ENCODE data around the gene PRODH.
A peak's percentile ranks its signal among the peaks of the same experiment; 100 is the strongest.

The PRODH gene

DNA sequence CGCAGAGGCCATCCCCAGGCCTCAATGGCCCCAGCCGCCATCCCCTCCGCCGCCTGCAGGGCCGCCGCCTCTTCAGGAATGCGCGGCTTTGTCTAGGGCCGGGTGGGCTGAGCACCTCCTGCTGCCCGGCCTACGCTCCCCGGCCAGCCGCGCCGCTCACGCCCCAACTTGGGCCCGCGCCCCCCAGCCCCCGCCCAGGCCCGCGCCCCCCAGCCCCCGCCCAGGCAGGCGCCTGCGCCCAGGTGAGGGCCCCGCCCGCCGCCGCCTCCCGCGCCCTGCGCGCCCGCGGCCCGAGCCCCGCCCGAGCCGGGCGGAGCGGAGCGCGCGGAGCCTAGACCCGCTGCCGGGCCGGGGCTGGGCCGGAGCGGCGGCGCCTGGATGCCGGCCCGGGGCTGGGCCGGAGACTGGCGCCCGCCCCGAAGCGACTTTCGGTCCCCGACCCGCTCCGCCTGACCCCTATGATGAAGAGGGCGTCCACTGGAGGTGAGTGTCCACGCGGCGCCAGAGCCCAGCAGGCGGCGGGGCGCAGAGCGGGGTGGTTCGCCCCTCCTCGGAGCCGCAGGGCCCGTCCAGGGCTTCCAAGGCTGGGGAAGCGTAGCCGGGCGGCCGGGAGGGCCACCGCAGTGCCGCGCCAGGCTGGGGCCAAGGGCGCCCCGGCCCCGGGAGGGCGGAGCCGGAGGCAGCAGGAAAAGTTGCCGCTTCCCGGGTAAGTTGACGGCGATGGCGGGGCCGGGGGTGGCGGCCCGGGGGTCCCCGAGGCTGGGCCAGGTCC is 34.3 kb upstream of the PRODH start:
- TF ChIP-seq, protein P1, sequence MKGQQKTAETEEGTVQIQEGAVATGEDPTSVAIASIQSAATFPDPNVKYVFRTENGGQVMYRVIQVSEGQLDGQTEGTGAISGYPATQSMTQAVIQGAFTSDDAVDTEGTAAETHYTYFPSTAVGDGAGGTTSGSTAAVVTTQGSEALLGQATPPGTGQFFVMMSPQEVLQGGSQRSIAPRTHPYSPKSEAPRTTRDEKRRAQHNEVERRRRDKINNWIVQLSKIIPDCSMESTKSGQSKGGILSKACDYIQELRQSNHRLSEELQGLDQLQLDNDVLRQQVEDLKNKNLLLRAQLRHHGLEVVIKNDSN (IDR thresholded peaks at IDR 0.05) = no peak
- TF ChIP-seq YY1 (IDR thresholded peaks at IDR 0.05; ENCODE audit: low read depth) = no peak
- 0 out of 2 replicates have a peak, but pooled peaks have one; percentile 10 for TF ChIP-seq ZBTB7A (IDR thresholded peaks at IDR 0.05; ENCODE audit: low read depth)
- TF ChIP-seq RAD21 (IDR thresholded peaks at IDR 0.05; ENCODE audit: low read depth) = no peak
- TF ChIP-seq TCF12 (IDR thresholded peaks at IDR 0.05; ENCODE audit: low read depth) = no peak
- TF ChIP-seq TEAD4 (IDR thresholded peaks at IDR 0.05) = no peak

DNA sequence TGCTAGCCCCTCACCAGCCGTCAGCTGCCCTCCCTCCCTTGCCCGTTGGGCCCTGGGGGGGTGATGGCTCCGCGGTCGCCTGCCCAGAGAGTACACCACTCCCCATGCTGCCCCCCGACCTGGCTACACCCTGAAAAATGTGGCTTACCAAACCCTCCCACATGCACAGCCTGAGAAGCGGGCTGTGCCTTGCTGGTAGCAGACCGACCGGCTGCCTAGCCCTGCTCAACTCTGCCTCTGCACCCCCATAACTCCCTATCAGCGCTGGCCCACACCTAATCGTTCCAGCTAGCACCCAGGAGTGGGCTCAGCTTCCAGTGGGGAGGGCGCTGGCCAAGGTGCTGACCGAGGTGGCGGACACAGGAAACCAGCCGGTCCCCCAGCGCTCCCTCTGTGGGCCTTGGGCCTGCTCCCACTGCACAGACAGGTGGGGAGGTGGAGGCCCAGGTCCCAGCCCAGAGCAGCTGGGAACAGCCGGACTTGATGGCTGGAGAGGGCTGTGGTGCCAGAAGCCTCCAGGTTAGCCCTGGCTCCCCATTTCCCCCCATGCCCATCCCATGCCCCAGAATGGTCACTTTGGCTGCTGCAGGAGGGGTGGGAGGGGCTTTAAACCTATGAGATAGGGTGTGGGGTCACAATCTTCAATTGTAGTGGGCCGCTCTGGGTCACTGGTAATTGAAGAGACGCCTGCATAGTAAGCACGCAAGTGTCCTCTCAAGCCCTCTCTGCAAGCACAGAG is 32.1 kb upstream of the PRODH start:
- TF ChIP-seq YY1 (IDR thresholded peaks at IDR 0.05; ENCODE audit: low read depth) = no peak
- TF ChIP-seq, protein P2, sequence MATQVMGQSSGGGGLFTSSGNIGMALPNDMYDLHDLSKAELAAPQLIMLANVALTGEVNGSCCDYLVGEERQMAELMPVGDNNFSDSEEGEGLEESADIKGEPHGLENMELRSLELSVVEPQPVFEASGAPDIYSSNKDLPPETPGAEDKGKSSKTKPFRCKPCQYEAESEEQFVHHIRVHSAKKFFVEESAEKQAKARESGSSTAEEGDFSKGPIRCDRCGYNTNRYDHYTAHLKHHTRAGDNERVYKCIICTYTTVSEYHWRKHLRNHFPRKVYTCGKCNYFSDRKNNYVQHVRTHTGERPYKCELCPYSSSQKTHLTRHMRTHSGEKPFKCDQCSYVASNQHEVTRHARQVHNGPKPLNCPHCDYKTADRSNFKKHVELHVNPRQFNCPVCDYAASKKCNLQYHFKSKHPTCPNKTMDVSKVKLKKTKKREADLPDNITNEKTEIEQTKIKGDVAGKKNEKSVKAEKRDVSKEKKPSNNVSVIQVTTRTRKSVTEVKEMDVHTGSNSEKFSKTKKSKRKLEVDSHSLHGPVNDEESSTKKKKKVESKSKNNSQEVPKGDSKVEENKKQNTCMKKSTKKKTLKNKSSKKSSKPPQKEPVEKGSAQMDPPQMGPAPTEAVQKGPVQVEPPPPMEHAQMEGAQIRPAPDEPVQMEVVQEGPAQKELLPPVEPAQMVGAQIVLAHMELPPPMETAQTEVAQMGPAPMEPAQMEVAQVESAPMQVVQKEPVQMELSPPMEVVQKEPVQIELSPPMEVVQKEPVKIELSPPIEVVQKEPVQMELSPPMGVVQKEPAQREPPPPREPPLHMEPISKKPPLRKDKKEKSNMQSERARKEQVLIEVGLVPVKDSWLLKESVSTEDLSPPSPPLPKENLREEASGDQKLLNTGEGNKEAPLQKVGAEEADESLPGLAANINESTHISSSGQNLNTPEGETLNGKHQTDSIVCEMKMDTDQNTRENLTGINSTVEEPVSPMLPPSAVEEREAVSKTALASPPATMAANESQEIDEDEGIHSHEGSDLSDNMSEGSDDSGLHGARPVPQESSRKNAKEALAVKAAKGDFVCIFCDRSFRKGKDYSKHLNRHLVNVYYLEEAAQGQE (IDR thresholded peaks at IDR 0.05; ENCODE audit: low read depth) = peak; percentile 97

DNA sequence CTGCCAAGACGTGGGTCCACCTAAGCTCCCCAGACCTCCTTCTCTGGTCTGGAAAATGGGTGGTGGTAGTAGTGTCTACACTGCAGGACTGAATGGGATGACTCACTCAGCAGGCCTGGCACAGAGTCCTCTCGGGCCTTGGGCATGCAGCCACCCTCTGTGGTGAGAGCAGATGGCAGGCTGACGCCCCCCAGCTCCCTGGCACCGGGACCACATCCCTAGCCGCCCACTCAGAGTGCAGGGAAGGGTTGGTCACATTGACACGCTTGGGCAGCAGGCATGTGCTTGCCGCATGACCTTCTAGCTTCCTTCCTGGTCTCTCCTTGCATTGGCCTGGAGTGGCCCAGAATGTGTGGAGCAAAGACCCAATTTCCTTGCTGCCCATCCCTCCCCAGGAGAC is 30.7 kb upstream of the PRODH start:
- TF ChIP-seq TCF12 (IDR thresholded peaks at IDR 0.05; ENCODE audit: low read depth) (no peak), EGR1 (IDR thresholded peaks at IDR 0.05) (no peak)

DNA sequence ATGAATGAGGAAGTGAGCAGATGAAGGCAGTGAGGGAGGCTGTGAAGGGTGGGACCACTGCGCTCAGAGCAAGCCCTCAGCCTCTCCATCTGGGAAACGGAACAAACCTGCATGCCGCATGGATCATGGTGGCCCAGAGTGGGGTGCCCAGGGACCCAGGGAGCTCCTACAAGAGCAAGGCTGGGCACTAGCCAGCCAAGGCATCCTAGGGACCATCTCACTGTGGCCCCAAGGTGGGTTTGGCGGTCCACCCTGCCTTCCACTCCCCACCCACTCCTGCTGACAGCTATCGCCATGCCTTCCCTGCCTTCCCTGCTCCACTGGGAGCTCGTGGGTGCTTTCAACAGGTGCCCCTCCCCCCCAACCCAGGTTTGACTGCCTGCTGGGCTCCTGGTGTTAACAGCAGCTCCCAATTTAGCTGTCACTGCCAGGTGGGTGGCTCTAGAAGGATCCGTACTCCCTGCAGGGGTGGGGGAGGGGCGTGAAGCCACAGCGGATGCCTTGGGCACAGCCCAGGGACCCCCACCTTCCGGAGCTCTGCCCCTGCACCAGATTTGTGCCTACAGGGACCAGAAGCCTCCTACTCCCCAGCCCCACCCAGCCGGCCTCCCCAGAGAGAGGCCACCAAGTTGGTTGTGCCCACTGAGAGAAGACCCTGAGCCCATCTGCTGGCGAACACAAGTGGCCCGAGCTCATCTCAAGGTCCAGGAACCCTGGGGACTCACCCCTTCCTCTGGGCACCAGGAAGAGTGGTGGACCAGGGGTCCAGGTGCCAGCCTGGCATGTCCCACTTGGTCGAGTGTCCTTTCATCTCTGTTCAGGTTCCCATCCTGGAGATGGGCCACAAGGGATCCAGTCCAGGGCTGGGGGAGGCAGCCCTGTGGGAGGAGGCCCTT is 29.7 kb upstream of the PRODH start:
- TF ChIP-seq CEBPB (IDR thresholded peaks at IDR 0.05) (no peak), RAD21 (IDR thresholded peaks at IDR 0.05; ENCODE audit: low read depth) (no peak), CREB1 (IDR thresholded peaks at IDR 0.05; ENCODE audit: low read depth) (no peak), EGR1 (IDR thresholded peaks at IDR 0.05) (no peak), TEAD4 (IDR thresholded peaks at IDR 0.05) (no peak), YY1 (IDR thresholded peaks at IDR 0.05; ENCODE audit: low read depth) (no peak), EP300 (IDR thresholded peaks at IDR 0.05; ENCODE audit: borderline replicate concordance) (no peak), TAF1 (IDR thresholded peaks at IDR 0.05; ENCODE audit: low read depth) (no peak), ZBTB7A (IDR thresholded peaks at IDR 0.05; ENCODE audit: low read depth) (no peak), FOXM1 (IDR thresholded peaks at IDR 0.05; ENCODE audit: borderline replicate concordance, low read depth) (no peak), NFIC (IDR thresholded peaks at IDR 0.05) (no peak), TCF12 (IDR thresholded peaks at IDR 0.05; ENCODE audit: low read depth) (no peak)
- TF ChIP-seq, protein P1 (IDR thresholded peaks at IDR 0.05) = no peak
- TF ChIP-seq, protein P2 (IDR thresholded peaks at IDR 0.05; ENCODE audit: low read depth) = no peak
- TF ChIP-seq, protein P3, sequence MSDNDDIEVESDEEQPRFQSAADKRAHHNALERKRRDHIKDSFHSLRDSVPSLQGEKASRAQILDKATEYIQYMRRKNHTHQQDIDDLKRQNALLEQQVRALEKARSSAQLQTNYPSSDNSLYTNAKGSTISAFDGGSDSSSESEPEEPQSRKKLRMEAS (IDR thresholded peaks at IDR 0.05) = no peak

DNA sequence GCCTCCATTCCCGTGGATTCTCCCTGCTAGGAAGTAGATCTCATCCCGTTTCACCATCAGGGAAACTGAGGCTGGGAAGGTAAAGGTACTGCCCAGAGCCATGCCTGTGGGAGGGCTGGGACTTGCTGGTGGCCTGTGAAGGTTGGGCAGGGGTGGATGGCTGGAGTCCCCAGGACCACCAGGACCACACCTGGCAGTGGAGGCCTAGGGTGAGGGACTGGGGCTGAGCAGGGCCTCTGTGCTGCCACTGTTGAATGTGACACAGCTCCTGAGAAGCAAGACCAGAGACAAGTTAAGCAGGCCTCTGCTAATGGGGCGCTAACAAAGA is 26.2 kb upstream of the PRODH start:
- no peak for TF ChIP-seq RAD21 (IDR thresholded peaks at IDR 0.05; ENCODE audit: low read depth)

DNA sequence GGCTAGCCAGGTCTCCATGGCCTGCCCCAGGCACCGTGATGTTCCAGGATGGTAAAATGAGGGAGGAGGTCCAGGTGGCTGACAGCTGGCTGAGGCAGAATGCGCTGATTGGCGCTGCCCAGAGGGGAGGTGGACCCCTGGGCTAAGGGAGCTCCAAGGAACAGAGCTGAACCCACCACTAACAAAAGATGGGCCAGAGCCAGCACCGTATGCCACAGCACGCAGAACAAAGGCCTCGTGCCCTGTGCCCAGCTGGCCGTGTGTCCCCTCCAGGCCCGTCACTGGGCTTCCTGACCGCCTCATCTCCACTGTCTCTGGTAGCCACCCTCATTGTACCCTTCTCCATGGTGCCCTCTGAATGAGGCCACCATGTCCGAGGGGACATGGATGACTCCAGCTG is 19.6 kb upstream of the PRODH start:
- TF ChIP-seq CREB1 (IDR thresholded peaks at IDR 0.05; ENCODE audit: low read depth) (no peak), TAF1 (IDR thresholded peaks at IDR 0.05; ENCODE audit: low read depth) (no peak), NFIC (IDR thresholded peaks at IDR 0.05) (no peak), ZBTB7A (IDR thresholded peaks at IDR 0.05; ENCODE audit: low read depth) (no peak), RAD21 (IDR thresholded peaks at IDR 0.05; ENCODE audit: low read depth) (no peak), YY1 (IDR thresholded peaks at IDR 0.05; ENCODE audit: low read depth) (no peak), TEAD4 (IDR thresholded peaks at IDR 0.05) (no peak), FOXM1 (IDR thresholded peaks at IDR 0.05; ENCODE audit: borderline replicate concordance, low read depth) (no peak), EGR1 (IDR thresholded peaks at IDR 0.05) (no peak)
- TF ChIP-seq, protein P2 (IDR thresholded peaks at IDR 0.05; ENCODE audit: low read depth) = no peak
- TF ChIP-seq, protein P1 (IDR thresholded peaks at IDR 0.05) = no peak
